ENCODE results near the gene NFILZ. TPM values are rescaled to one million over a fixed set of nuclear protein-coding genes. Genes with fewer than 3 reads are reported as not detected.

The NFILZ gene
- total RNA-seq, 2 donors from 2014 or later = not detected

- Mint-ChIP-seq H3K4me1 (ENCODE audit: low read depth in 2 of 2) (peaks cover 25 to 30% of the 10 kb centered on the region in 2 donors), H3K9me3 (no peaks in the 10 kb centered on the region), H3K36me3 (no peaks in the 10 kb centered on the region), H3K27me3 (no peaks in the 10 kb centered on the region), H3K27ac (no peak overlapping the region), H3K4me3 (no peak overlapping the region)
- DNase-seq (ENCODE audit: low spot score) = no peak
- ATAC-seq = no peak
Observed at GRCh38 chr19:8605514-8605913, 24.9 kb upstream of the NFILZ start.

- H3K9me3 Mint-ChIP-seq = no peaks in the 10 kb centered on the region
- H3K4me1 Mint-ChIP-seq (ENCODE audit: low read depth in 2 of 2) = peaks cover 29 to 30% of the 10 kb centered on the region in 2 donors
- H3K27ac Mint-ChIP-seq = no peak overlapping the region
- no peak for ATAC-seq
- no peak for DNase-seq (ENCODE audit: low spot score)
- H3K36me3 Mint-ChIP-seq = no peaks in the 10 kb centered on the region
- no peaks in the 10 kb centered on the region for H3K27me3 Mint-ChIP-seq
- no peak overlapping the region for H3K4me3 Mint-ChIP-seq
Observed at GRCh38 chr19:8607386-8607785, 23.0 kb upstream of the NFILZ start.

GRCh38 chr19:8608941-8609278 is 21.5 kb upstream of the NFILZ start:
- H3K4me1 Mint-ChIP-seq (ENCODE audit: low read depth in 2 of 2) = peaks cover 33% of the 10 kb centered on the region in 2 donors
- peak overlapping the region; percentile 86 for H3K4me3 Mint-ChIP-seq
- peak overlapping the region; percentile 37 to 85 for H3K27ac Mint-ChIP-seq
- DNase-seq (ENCODE audit: low spot score) (no peak), ATAC-seq (no peak)
- no peaks in the 10 kb centered on the region for H3K27me3 Mint-ChIP-seq
- H3K36me3 Mint-ChIP-seq = no peaks in the 10 kb centered on the region
- H3K9me3 Mint-ChIP-seq = no peaks in the 10 kb centered on the region

- Mint-ChIP-seq H3K4me3 (peak overlapping the region; percentile 95), H3K36me3 (no peaks in the 10 kb centered on the region), H3K4me1 (ENCODE audit: low read depth in 2 of 2) (peaks cover 33% of the 10 kb centered on the region in 2 donors), H3K27me3 (no peaks in the 10 kb centered on the region), H3K9me3 (no peaks in the 10 kb centered on the region), H3K27ac (peak overlapping the region; percentile 59 to 85)
- ATAC-seq (peak; percentile 67 to 73), DNase-seq (ENCODE audit: low spot score) (peak; percentile 71)
Observed at GRCh38 chr19:8609279-8610040, 21.0 kb upstream of the NFILZ start.

- DNase-seq (ENCODE audit: low spot score) = peak; percentile 71
- no peaks in the 10 kb centered on the region for H3K27me3 Mint-ChIP-seq
- no peaks in the 10 kb centered on the region for H3K9me3 Mint-ChIP-seq
- ATAC-seq = peak; percentile 54 to 63
- no peaks in the 10 kb centered on the region for H3K36me3 Mint-ChIP-seq
- peak within 1 kb of the TSS; percentile 95 for H3K4me3 Mint-ChIP-seq
- H3K4me1 Mint-ChIP-seq (ENCODE audit: low read depth in 2 of 2) = peaks cover 38 to 40% of the 10 kb centered on the region in 2 donors
- H3K27ac Mint-ChIP-seq = peak within 1 kb of the TSS; percentile 59 to 85
Observed at GRCh38 chr19:8610041-8610935, 20.1 kb upstream of the NFILZ start, which contains the start of gene ADAMTS10. Gene ADAMTS10, minus strand, starts transcription at chr19:8610715. Its CDS starts 5,005 bp downstream, at chr19:8605710.

- no peak overlapping the region for H3K4me3 Mint-ChIP-seq
- DNase-seq (ENCODE audit: low spot score) (no peak), ATAC-seq (no peak)
- H3K27me3 Mint-ChIP-seq = no peaks in the 10 kb centered on the region
- H3K27ac Mint-ChIP-seq = no peak overlapping the region
- H3K4me1 Mint-ChIP-seq (ENCODE audit: low read depth in 2 of 2) = peaks cover 45% of the 10 kb centered on the region in 2 donors
- H3K36me3 Mint-ChIP-seq = no peaks in the 10 kb centered on the region
- no peaks in the 10 kb centered on the region for H3K9me3 Mint-ChIP-seq
Observed at GRCh38 chr19:8610936-8611300, 19.5 kb upstream of the NFILZ start.

- Mint-ChIP-seq H3K27ac (no peak overlapping the region), H3K9me3 (no peaks in the 10 kb centered on the region), H3K27me3 (no peaks in the 10 kb centered on the region), H3K4me3 (peak overlapping the region; percentile 57), H3K4me1 (ENCODE audit: low read depth in 2 of 2) (peaks cover 45 to 46% of the 10 kb centered on the region in 2 donors), H3K36me3 (no peaks in the 10 kb centered on the region)
- ATAC-seq (no peak), DNase-seq (ENCODE audit: low spot score) (no peak)
Observed at GRCh38 chr19:8611391-8611876, 19.0 kb upstream of the NFILZ start.

GRCh38 chr19:8611877-8612806 is 18.3 kb upstream of the NFILZ start:
- ATAC-seq (no peak), DNase-seq (ENCODE audit: low spot score) (no peak)
- Mint-ChIP-seq H3K27me3 (no peaks in the 10 kb centered on the region), H3K36me3 (no peaks in the 10 kb centered on the region), H3K4me3 (peak overlapping the region; percentile 57), H3K27ac (peak overlapping the region in 1 of 2 donors; percentile 18), H3K4me1 (ENCODE audit: low read depth in 2 of 2) (peaks cover 41 to 42% of the 10 kb centered on the region in 2 donors), H3K9me3 (no peaks in the 10 kb centered on the region)

- Mint-ChIP-seq H3K27ac (peak overlapping the region in 1 of 2 donors; percentile 18), H3K36me3 (no peaks in the 10 kb centered on the region), H3K4me1 (ENCODE audit: low read depth in 2 of 2) (peaks cover 40 to 41% of the 10 kb centered on the region in 2 donors), H3K27me3 (no peaks in the 10 kb centered on the region), H3K9me3 (no peaks in the 10 kb centered on the region), H3K4me3 (peak overlapping the region; percentile 44)
- DNase-seq (ENCODE audit: low spot score) = no peak
- peak in 1 of 2 donors; percentile 41 for ATAC-seq
Observed at GRCh38 chr19:8612807-8613171, 17.6 kb upstream of the NFILZ start.

GRCh38 chr19:8614455-8614854 is 16.0 kb upstream of the NFILZ start:
- H3K27me3 Mint-ChIP-seq = no peaks in the 10 kb centered on the region
- no peak overlapping the region for H3K4me3 Mint-ChIP-seq
- H3K36me3 Mint-ChIP-seq = no peaks in the 10 kb centered on the region
- ATAC-seq (no peak), DNase-seq (ENCODE audit: low spot score) (no peak)
- H3K27ac Mint-ChIP-seq = no peak overlapping the region
- H3K4me1 Mint-ChIP-seq (ENCODE audit: low read depth in 2 of 2) = peaks cover 26 to 29% of the 10 kb centered on the region in 2 donors
- no peaks in the 10 kb centered on the region for H3K9me3 Mint-ChIP-seq

GRCh38 chr19:8615024-8615423 is 15.4 kb upstream of the NFILZ start:
- Mint-ChIP-seq H3K27me3 (no peaks in the 10 kb centered on the region), H3K9me3 (no peaks in the 10 kb centered on the region), H3K4me3 (no peak overlapping the region), H3K4me1 (ENCODE audit: low read depth in 2 of 2) (peaks cover 20 to 24% of the 10 kb centered on the region in 2 donors), H3K36me3 (no peaks in the 10 kb centered on the region), H3K27ac (no peak overlapping the region)
- ATAC-seq = no peak
- no peak for DNase-seq (ENCODE audit: low spot score)

- no peaks in the 10 kb centered on the region for H3K9me3 Mint-ChIP-seq
- no peak overlapping the region for H3K4me3 Mint-ChIP-seq
- H3K4me1 Mint-ChIP-seq (ENCODE audit: low read depth in 2 of 2) = peaks cover 16 to 24% of the 10 kb centered on the region in 2 donors
- H3K27ac Mint-ChIP-seq = no peak overlapping the region
- no peak for DNase-seq (ENCODE audit: low spot score)
- no peak for ATAC-seq
- no peaks in the 10 kb centered on the region for H3K27me3 Mint-ChIP-seq
- H3K36me3 Mint-ChIP-seq = no peaks in the 10 kb centered on the region
Observed at GRCh38 chr19:8615813-8616596, 14.4 kb upstream of the NFILZ start.

Data from natural killer cell treated with Interleukin-12 subunit alpha and Interleukin-12 subunit beta and Interleukin-15 and Interleukin-18, amount 100 ng/mL, for 72 hours (primary cell).